H9 (cell line): ENCODE measurements around the gene GNAS-AS1. TPM values are rescaled to one million over a fixed set of nuclear protein-coding genes. Genes with fewer than 3 reads are reported as not detected.

ENCODE experiments used
- DNase-seq: peaks from one replicate; pipeline ENCODE4 v3.0.0-alpha.2; 2017
- H2AFZ ChIP-seq: one replicate; pipeline ENCODE4 v1.6.1; 2013; ENCODE audit warnings: mild to moderate bottlenecking, low read length, control low read depth, moderate library complexity
- H2AK5ac ChIP-seq: 2 replicates; pipeline ENCODE4 v1.6.1; 2013; ENCODE audit warnings: low read length, control low read depth, mixed read lengths; ENCODE audit not compliant: insufficient read length
- H2BK120ac ChIP-seq: one replicate; pipeline ENCODE4 v1.6.1; 2013; ENCODE audit warnings: low read depth, mild to moderate bottlenecking, low read length, control low read depth, inconsistent platforms; ENCODE audit not compliant: poor library complexity, severe bottlenecking
- H2BK12ac ChIP-seq: 2 replicates; pipeline ENCODE4 v1.6.1; 2013; ENCODE audit warnings: low read length, control low read depth, mixed read lengths, low read depth; ENCODE audit not compliant: insufficient read length
- H2BK15ac ChIP-seq: 2 replicates; pipeline ENCODE4 v1.6.1; 2013; ENCODE audit warnings: low read depth, low read length, control low read depth
- H2BK20ac ChIP-seq: one replicate; pipeline ENCODE4 v1.6.1; 2013; ENCODE audit warnings: low read depth, mild to moderate bottlenecking, low read length, control low read depth, inconsistent platforms; ENCODE audit not compliant: poor library complexity, severe bottlenecking
- H2BK5ac ChIP-seq: 2 replicates; pipeline ENCODE4 v1.6.1; 2013; ENCODE audit warnings: low read length, control low read depth, mixed read lengths; ENCODE audit not compliant: insufficient read length
- H3K14ac ChIP-seq: 2 replicates; pipeline ENCODE4 v1.6.1; 2013; ENCODE audit warnings: low read length, control low read depth; ENCODE audit not compliant: insufficient read depth
- H3K18ac ChIP-seq: 2 replicates; pipeline ENCODE4 v1.6.1; 2013; ENCODE audit warnings: low read depth, mild to moderate bottlenecking, mixed read lengths, low read length, control low read depth; ENCODE audit not compliant: insufficient read length
- H3K23ac ChIP-seq: 2 replicates; pipeline ENCODE4 v1.6.1; 2013; ENCODE audit warnings: low read length, control low read depth, mixed read lengths, low read depth; ENCODE audit not compliant: insufficient read length
- H3K23me2 ChIP-seq: 2 replicates; pipeline ENCODE4 v1.6.1; 2013; ENCODE audit warnings: low read depth, mild to moderate bottlenecking, mixed read lengths, low read length, control low read depth; ENCODE audit not compliant: insufficient read length, poor library complexity, severe bottlenecking
- H3K27ac ChIP-seq: 2 replicates; pipeline ENCODE4 v1.5.1; 2013; ENCODE audit warnings: low read length, control low read depth, mixed read lengths, low read depth; ENCODE audit not compliant: insufficient read length
- H3K27me3 ChIP-seq: 2 replicates; pipeline ENCODE4 v1.6.1; 2013; ENCODE audit warnings: low read length, control low read depth, inconsistent platforms; ENCODE audit not compliant: insufficient read depth
- H3K4ac ChIP-seq: 2 replicates; pipeline ENCODE4 v1.6.1; 2013; ENCODE audit warnings: low read depth, mild to moderate bottlenecking, control low read depth, inconsistent platforms, low read length, moderate library complexity
- H3K4me1 ChIP-seq: 2 replicates; pipeline ENCODE4 v1.6.1; 2013; ENCODE audit warnings: low read length, control low read depth, inconsistent platforms; ENCODE audit not compliant: insufficient read depth
- H3K4me2 ChIP-seq: 2 replicates; pipeline ENCODE4 v1.6.1; 2013; ENCODE audit warnings: low read length, control low read depth, mixed read lengths; ENCODE audit not compliant: insufficient read length, insufficient read depth
- H3K56ac ChIP-seq: 2 replicates; pipeline ENCODE4 v1.6.1; 2013; ENCODE audit warnings: low read depth, mild to moderate bottlenecking, mixed read lengths, low read length, control low read depth; ENCODE audit not compliant: insufficient read length
- H3K79me1 ChIP-seq: 2 replicates; pipeline ENCODE4 v1.6.1; 2013; ENCODE audit warnings: low read depth, mild to moderate bottlenecking, moderate library complexity, low read length, control low read depth, inconsistent platforms; ENCODE audit not compliant: insufficient read depth, poor library complexity, severe bottlenecking
- H3K79me2 ChIP-seq: 2 replicates; pipeline ENCODE4 v1.6.1; 2013; ENCODE audit warnings: low read length, control low read depth, inconsistent platforms; ENCODE audit not compliant: insufficient read depth
- H3K9ac ChIP-seq: 2 replicates; pipeline ENCODE4 v1.6.1; 2013; ENCODE audit warnings: low read length, control low read depth, mixed read lengths; ENCODE audit not compliant: insufficient read length; ENCODE audit errors: extremely low read depth
- H3K9me3 ChIP-seq: one replicate; pipeline ENCODE4 v1.6.1; 2013; ENCODE audit warnings: low read depth, low read length, inconsistent platforms; ENCODE audit not compliant: control insufficient read depth
- H3T11ph ChIP-seq: one replicate; pipeline ENCODE4 v1.6.1; 2013; ENCODE audit warnings: mild to moderate bottlenecking, low read length, control low read depth, inconsistent platforms
- H4K20me1 ChIP-seq: one replicate; pipeline ENCODE4 v1.6.1; 2013; ENCODE audit not compliant: control insufficient read depth, insufficient read length, insufficient read depth
- H4K5ac ChIP-seq: 2 replicates; pipeline ENCODE4 v1.6.1; 2013; ENCODE audit warnings: low read depth, mild to moderate bottlenecking, mixed read lengths, low read length, control low read depth; ENCODE audit not compliant: insufficient read length
- H4K8ac ChIP-seq: replicated peaks from 2 replicates; pipeline ENCODE4 v1.6.1; 2013; ENCODE audit warnings: low read length, control low read depth, mixed read lengths, low read depth; ENCODE audit not compliant: insufficient read length
- H4K91ac ChIP-seq: 2 replicates; pipeline ENCODE4 v1.6.1; 2013; ENCODE audit warnings: low read depth, mild to moderate bottlenecking, moderate library complexity, mixed read lengths, low read length, control low read depth; ENCODE audit not compliant: insufficient read length
- H3K27ac Mint-ChIP-seq, 3 experiments: 2 replicates in 2 of 3; 3 replicates in 1 of 3; pipeline ENCODE4 v1.8.0; 2020 to 2021; ENCODE audit warnings: mixed read lengths in 3 of 3, mild to moderate bottlenecking in 1 of 3, moderate library complexity in 1 of 3
- H3K27me3 Mint-ChIP-seq: 2 replicates; pipeline ENCODE4 v1.8.0; 2021; ENCODE audit warnings: low read depth, mild to moderate bottlenecking, moderate library complexity, mixed read lengths
- H3K36me3 Mint-ChIP-seq, 3 experiments: 2 replicates in 2 of 3; 3 replicates in 1 of 3; pipeline ENCODE4 v1.8.0; 2020 to 2021; ENCODE audit warnings: low read depth in 3 of 3, mixed read lengths in 3 of 3; ENCODE audit not compliant: insufficient read depth in 1 of 3
- H3K4me1 Mint-ChIP-seq, 2 experiments: 2 replicates each; pipeline ENCODE4 v1.8.0; 2020; ENCODE audit warnings: mixed read lengths in 2 of 2
- H3K4me3 Mint-ChIP-seq, 2 experiments: 2 replicates in 1 of 2; 3 replicates in 1 of 2; pipeline ENCODE4 v1.8.0; 2020 to 2021; ENCODE audit warnings: mild to moderate bottlenecking in 2 of 2, mixed read lengths in 2 of 2, moderate library complexity in 1 of 2
- H3K9me3 Mint-ChIP-seq, 2 experiments: 2 replicates in 1 of 2; 3 replicates in 1 of 2; pipeline ENCODE4 v1.8.0; 2020; ENCODE audit warnings: mild to moderate bottlenecking in 2 of 2, mixed read lengths in 2 of 2, moderate library complexity in 1 of 2
- CTCF ChIP-seq: fragments of 200-600 bp; sonication (generic); conservative IDR thresholded peaks from 3 replicates; pipeline ENCODE4 v1.8.0; 2021; ENCODE audit warnings: antibody characterized with exemption, mild to moderate bottlenecking
- WGBS: extraction: QIAGEN DNeasy Blood & Tissue Kit; methylation state at CpG from one replicate; pipeline ENCODE4 v1.1.7; 2013; ENCODE audit warnings: missing lambda C conversion rate, low lambda C conversion rate, mixed read lengths; ENCODE audit not compliant: insufficient read length; ENCODE audit errors: extremely low coverage; 5-methylcytosine and 5-hydroxymethylcytosine counted together
- total RNA-seq: library from RNA; stranded (reverse); gene quantifications from 2 replicates; pipeline ENCODE4 v1.2.1, GENCODE V29; 2021

GNAS-AS1 gene
- total RNA-seq, 1 experiment from 2014 or later: 11.3 TPM

GRCh38 chr20:58807801-58808200 is 42.9 kb downstream of the GNAS-AS1 start:
- no peak overlapping the region for H3K23ac ChIP-seq
- H3K9ac ChIP-seq: no peak overlapping the region

More at GRCh38 chr20:58807801-58808200, 42.9 kb downstream of the GNAS-AS1 start:
- Histone ChIP-seq H3K56ac (no peak overlapping the region), H3K4ac (no peak overlapping the region), H4K8ac (no peak overlapping the region), H2BK15ac (no peak overlapping the region), H4K20me1 (no peaks in the 10 kb centered on the region), H2BK20ac (no peak overlapping the region), H2BK12ac (no peak overlapping the region), H3K79me1 (no peaks in the 10 kb centered on the region), H2BK120ac (no peak overlapping the region), H3K18ac (no peak overlapping the region), H3K14ac (no peak overlapping the region), H3K4me1 (no peaks in the 10 kb centered on the region; the same call in 1 of the 2 replicates), H2AFZ (no peak overlapping the region), H3K23me2 (no peaks in the 10 kb centered on the region), H4K91ac (no peak overlapping the region), H3K4me2 (no peak overlapping the region), H2AK5ac (no peak overlapping the region), H2BK5ac (no peak overlapping the region), H3K27ac (no peak overlapping the region), H3K27me3 (no peaks in the 10 kb centered on the region), H3K79me2 (no peaks in the 10 kb centered on the region), H3T11ph (no peak overlapping the region), H3K9me3 (no peaks in the 10 kb centered on the region), H4K5ac (no peak overlapping the region)
- TF ChIP-seq CTCF: no peak
- H3K27me3 Mint-ChIP-seq: peaks cover 12% of the 10 kb centered on the region
- H3K9me3 Mint-ChIP-seq: peaks cover 0 to 3% of the 10 kb centered on the region in 2 experiments; a peak in 1 of 5 replicates
- no CpG with 5 or more reads among the region's 11 CpGs for WGBS
- H3K36me3 Mint-ChIP-seq: peaks cover 0 to 4% (median 2%) of the 10 kb centered on the region in 3 experiments; a peak in 3 of 7 replicates
- H3K4me3 Mint-ChIP-seq: no peak overlapping the region
- DNase-seq: no peak
- peaks cover 41 to 52% of the 10 kb centered on the region in 2 experiments for H3K4me1 Mint-ChIP-seq
- no peak overlapping the region; a peak in 1 of 7 replicates for H3K27ac Mint-ChIP-seq
